NCI-H226 (cell line): ENCODE data around the gene BLMH.

Experiments
- DNase-seq: peaks from one replicate; pipeline ENCODE4 v3.0.0-alpha.2; 2015

Gene BLMH

DNA sequence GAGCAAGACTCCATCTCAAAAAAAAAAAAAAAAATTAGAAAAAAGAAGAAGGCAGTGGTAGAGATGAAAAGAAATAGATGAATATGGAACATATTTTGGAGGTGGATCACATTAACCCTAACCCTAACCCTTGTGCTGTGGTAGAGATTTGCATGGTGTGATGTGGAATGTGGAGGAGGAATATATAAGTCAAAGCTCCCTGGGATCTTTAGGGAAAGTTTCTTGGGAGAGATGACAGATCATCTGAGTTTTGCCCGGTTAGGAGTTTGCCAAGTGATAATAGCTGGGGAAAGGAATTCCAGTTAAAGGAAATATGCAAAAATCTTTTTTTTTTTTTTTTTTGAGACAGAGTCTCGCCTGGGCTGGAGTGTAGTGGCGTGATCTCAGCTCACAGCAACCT is 13.0 kb upstream of the BLMH start:
- peak; percentile 85 for DNase-seq

DNA sequence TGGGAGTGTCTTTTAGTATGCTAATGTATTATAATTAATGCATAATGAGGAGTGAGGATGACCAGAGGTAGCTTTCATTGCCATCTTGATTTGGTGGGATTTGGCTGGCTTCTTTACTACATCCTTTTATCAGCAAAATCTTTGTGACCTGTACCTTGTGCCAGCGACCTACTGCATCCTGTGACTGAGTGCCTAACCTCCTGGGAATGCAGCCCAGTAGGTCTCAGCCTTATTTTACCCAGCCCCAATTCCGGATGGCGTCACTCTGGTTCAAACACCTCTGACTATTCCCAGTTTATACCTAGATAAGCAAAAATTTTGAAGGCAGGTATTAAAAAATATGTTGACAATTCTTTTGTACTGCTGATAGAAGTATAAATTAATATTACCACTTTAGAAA is 10.5 kb upstream of the BLMH start:
- DNase-seq = no peak

DNA sequence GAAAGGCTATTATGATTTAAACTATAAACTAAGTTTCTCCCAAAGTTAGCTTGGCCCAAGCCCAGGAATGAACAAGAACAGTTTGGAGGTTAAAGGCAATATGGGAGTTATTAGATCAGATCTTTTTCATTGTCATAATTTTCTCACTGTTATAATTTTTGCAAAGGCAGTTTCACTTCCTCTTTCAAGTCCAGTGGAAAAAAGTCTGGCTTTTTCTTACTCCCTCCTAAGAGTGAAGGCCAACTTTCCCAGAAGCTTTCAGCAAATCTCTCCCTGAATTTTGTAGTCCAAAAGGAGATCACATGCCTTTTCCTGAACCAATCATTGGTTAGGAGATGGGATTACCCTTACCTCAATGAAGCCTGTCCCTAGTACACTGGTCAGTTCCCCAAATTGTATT is 9.1 kb upstream of the BLMH start:
- no peak for DNase-seq

DNA sequence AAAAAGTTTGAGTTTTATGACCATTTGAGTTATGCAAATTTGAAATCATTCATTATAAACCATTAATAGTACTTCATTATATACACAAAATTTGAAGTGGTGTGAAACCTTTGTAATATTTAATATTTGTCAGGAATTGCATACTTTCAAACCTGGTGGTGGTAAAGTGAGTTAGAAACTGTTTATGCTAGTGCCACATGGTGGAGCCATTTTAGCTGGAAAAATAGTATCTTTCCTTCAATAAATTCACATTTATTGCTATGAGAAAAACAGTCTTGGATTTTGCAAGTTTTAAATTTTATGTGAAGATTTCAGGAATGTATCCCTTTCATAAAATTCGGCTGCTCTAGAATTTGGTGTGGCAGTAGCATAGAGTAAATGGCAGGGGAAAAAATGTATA is 7.3 kb upstream of the BLMH start:
- no peak for DNase-seq

DNA sequence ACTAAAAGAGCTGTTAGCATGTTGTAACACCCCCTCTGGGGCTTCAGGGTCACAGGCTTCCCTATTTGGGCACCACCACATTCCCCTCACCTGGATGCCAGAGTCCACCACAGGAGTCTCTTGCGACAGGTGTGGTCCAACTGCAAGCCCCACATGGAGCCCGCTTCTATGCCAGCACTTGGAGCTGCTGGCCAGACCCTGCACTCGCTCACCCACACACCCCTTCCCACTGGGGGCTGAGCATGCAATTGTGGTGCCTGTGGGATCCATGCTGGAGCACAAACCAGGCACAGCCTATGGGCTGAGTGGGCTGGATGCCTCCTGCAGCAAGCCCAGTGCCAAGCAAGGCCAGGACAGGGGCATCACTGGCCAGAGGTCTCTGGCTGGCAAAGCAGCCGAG is 6.0 kb upstream of the BLMH start:
- DNase-seq = no peak

DNA sequence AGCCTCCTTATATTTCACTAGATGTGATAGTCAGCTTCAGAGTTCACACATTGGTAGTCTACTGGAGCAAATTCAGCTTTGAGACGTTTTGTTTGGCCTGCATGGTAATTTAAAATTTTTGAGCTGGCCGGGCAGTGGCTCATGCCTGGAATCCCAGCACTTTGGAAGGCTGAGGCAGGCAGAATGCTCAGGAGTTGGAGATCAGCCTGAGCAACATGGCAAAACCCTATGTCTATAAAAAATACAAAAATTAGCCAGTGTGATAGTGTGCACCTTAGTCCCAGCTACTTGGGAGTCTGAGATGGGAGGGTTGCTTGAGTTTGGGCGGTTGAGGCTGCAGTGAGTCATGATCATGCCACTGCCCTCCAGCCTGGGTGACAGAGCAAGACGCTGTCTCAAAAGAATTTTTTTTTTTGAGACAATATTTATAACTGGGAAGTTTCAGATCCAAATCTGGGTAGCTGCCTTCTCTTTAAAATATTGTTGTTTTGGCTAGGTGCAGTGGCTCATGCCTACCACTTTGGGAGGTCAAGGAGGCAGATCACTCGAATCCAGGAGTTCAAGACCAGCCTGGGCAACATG is 4.8 kb upstream of the BLMH start:
- no peak for DNase-seq

DNA sequence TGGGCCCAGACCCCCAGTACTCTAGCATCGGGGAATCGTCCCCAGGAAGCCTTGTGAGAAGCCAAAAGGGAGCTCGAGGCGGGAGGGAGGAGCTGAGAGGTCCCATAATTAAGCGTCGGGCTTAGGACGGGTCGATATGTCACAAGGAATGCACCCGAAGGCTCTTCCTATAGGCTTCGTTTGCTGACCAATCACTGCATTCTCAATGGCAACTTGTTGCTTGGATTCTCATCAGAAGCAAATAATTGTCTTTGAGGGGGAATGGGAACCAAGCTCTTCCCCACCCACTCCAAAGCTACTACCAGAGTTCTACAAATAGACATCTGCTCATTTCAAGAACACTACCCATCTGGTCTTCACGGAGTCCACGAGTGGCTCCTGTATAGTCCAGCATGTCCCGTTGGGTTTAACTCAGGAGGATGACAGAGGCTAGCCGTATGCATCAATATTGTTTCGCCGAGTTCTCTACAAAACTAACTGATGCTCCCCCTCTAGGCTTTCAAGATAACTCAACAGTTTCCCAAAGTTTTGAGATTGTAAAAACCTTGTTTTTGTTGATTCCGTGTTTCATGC is 628 bp upstream of the BLMH start:
- no peak for DNase-seq

DNA sequence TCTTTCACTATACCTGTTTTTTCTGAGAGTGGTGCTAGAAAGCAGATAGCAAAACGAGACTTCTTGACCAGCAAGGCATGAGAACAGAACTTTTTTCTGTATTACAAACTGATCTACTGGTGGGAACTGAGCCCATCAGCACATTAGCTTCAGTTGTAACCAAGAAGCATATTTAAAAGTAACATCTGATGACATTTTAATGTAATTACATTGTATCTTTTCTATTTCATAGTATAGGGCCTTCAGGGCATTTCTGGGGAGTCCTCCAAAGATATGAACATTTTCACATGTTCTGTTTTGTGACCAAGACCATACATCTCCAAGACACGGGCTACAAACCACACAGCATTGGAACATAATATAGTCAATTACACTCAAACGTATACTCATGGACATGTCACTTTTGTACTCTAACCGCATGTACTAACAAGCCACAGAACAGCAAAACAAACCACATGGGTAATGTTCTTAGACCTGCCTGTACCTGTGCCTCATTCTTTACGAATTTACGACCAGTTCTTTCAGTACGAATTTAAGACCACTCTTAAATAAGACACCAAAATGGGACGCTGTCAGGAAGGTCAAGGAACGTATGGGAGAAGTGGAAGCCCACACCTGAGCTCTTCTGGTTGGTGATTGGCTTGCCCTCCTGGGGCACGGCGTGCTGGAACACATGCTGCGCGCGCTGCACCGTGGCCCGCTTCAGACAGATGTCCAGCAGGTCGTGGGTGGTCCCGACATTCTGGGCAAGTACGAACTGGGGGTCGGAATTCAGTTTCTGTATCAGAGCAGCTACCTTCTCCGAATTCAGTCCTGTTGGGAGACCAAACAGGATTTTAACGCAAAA is 825 bp downstream of the BLMH start:
- no peak for DNase-seq

DNA sequence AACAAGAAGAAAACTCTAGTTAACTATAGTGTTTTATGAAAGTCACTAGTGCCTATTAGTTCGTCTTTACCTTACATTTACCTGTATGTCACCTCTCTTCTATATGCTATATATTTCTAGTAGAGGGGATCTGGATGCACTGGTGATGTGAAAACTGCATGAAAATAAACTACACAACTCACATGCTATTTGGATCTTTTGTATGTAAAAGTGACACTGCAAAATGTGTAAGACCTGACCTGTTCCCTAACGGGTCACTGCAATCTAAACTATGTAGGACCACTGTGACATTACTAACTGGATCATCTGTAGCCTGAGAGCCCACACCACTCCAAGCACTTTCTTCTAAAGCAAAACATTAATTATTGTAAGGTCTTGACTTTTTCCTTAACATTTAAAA is 1.7 kb downstream of the BLMH start:
- DNase-seq = no peak

DNA sequence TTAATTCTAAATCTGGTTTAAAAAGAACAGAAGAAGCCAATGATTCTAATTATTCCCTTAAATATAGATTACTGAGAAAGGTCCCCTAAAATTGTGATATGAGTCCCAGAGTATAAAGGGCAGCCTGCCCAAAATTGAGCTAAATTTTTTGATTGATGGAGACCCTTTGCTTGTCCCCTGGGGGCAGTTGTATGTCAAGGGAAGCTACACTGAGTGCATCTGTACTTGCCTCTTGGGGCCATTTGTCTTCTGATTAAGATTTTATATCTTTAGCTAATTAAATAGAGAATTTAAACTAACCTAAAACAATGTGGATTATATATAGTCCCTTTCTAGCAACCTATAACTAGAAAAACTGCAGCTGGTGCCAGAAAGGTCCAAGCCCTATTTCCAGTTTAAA is 12.6 kb downstream of the BLMH start:
- no peak for DNase-seq

DNA sequence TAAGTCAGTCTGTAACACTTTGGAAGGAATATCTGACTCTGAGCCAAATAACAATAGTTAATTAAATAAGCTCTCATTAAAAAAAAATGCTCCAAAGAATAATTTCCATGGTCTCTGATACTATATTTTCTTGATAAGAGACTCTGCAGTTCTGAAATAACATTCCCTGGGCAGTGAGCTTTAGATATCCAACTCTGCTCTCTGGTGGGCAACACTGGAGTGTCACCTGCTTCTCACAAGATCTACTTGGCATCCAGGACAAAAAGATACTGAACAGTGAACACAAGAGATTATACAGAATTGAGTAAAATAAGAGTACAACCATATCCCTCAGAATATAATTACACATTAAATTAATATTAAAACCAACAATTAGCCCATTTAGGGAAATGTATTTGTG is 13.7 kb downstream of the BLMH start:
- DNase-seq = no peak

DNA sequence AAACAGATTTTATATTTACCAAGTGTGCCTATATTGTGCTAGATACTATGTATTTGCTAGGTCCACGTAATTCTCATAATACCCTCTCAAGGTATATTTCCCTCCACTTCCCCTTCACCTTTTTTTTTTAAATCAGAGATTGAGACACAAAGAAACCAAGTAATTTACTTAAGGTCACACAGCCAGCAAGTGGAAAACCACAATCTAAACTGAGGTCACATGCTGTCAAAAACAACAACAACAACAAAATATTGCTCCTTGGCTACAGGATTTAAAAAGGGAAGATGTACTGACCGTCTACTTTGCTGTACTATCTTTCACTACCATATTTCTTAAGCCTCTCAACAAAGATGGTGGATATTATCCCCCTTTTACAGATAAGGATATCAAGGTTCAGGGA is 15.8 kb downstream of the BLMH start:
- DNase-seq = no peak

DNA sequence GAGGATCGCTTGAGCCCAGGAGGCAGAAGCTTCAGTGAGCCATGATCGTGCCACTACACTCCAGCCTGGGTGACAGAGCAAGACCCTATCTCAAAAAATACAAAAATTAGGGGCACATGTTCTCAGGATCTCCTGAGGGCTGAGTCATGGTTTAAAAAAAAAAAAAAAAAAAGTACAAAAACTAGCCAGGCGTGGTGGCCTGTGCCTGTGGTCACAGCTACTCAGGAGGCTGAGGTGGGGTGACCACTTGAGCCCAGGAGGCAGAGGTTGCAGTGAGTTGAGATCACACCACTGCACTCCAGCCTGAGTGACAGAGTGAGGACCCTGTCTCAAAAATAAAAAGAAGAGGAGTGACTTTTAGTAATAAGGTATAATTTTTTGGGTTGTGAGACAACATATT is 16.9 kb downstream of the BLMH start:
- no peak for DNase-seq

DNA sequence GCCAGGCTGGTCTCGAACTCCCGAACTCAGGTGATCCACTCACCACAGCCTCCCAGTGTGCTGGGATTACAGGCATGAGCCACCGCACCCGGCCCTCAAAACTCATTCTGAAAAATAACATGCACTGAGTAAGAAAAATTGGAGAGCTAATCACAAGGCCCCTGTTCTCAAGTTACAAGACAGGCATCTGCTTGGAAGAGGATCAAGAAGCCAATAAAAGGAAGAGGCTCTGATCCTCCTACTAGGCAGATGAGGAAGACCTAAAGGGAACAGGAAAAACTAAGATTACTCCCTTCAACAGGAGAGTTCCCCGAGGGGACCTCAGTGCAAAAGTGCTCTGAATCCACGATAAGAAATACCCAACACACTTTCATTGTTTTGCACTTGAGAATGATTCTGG is 18.4 kb downstream of the BLMH start:
- peak; percentile 23 for DNase-seq

DNA sequence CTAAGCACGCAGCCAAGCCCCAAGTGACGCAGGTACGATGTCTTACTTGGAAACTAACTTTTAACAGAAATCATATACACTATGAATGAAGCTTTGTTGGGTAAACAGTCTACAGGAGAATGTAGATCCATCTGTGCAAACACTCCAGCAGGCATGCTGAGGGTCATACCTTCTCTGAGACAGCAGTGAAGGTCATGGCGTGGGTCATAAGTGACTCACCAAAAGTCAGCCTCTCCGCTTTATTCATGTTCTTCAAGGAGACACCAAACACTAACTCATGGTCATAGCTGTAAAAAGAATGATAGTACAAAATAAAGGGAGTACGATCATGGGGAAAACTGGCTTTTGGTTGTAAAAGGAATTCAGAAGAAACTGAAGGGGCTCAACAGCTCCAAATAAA is 20.6 kb downstream of the BLMH start:
- no peak for DNase-seq

DNA sequence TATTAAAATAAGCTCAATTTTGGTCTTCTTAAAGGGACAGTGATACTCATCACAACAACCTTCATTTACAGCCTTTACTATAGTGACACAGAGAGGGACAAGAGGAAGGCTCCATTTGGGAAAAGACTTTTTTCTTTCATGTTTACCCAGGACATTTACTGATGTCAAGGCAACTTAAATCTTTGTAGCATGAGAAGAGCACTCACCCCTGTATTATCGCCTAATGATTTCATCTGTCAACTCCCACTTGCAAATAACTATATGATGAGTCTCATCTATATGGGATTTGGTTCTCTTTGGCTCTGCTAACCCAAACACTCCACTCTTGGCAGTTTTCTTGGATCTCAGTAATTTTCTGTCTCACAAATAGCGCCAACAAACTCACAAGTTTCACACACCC is 24.1 kb downstream of the BLMH start:
- peak; percentile 70 for DNase-seq

DNA sequence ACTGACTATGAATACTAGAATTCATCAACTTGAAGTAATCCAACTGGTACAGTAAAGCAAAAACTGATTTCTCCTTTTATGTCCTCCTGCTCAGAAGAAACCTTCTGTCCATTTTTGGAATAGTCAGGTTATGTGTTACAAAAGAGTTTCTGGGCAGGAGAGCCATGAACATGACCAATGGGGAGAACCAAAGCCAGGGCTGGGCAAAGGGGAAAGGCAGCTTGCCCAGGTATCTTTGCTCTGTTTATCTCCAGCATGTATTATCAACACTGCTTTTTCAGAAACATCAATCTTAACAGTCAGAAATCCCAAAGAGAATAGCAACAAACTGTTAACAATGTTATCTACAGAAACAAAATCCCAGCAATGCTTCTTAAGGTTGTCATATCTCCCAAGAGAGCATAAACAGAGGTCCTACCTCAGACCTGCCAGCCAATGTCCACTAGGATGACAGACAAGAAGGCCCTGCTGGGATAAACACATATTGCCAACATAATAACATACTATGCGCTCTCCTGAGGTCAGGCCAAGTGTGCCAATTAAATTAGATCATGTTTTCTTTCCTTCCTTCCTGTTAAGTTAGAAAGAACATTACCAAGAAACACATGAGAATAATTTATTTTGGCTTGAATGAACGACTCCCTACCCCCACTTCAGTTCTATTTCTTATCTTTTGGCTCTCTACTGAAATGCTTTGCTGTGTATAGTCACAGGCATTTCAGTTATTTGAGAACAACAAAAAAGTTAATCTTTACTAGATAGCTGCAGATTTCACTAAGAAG is 28.0 kb downstream of the BLMH start:
- DNase-seq = peak; percentile 87

DNA sequence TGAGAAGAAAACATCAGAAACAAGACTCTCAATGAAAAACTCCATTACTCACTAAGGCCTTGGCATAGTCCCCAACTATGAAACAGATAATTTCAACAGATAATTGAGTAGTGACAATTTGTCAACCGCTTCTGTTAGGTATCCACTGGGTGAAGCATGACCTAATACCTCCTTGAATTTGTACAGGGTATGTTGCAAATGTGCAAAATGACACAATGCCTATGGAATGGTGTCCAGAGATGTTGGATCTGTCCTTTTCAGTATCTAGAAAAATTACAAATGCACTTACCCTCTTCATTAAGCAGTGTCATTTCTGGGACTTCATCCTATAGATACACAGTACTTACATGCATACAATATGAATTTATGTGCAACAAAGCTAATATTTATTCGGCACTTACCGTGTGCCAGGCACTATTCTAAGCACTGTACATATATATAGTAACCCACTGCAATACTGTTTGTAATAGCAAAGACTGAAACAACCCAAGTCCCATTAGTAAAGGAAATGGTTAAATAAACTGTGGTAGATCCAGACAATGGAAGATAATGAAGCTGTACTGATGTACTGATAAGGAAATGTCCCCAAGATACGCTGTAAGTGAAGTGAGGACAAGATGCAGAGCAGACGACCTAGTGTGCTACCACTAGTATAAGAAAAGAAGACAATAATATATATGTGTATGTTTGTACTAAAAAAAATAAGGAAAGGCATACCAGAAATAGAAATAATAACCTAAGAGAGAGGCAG is 34.8 kb downstream of the BLMH start:
- peak; percentile 31 for DNase-seq

DNA sequence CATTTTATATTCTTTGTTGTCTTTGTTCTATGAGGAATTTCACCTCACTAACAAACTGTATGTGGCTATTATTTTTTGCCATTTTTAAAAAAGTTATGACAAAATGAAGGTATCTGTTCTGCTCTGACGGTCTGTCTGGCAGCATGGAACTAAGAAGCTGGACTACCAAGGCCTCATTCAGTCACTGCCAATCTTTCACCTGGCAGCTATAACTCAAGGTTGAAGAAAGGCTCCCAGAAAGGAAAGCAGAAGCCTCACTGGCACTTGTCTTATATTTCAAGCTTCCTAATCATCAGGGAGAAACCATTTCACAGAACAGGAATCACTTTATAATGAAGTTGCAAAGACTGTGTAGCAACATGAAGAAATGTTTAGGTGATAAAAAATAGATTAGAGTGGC is 37.6 kb downstream of the BLMH start:
- DNase-seq = no peak

DNA sequence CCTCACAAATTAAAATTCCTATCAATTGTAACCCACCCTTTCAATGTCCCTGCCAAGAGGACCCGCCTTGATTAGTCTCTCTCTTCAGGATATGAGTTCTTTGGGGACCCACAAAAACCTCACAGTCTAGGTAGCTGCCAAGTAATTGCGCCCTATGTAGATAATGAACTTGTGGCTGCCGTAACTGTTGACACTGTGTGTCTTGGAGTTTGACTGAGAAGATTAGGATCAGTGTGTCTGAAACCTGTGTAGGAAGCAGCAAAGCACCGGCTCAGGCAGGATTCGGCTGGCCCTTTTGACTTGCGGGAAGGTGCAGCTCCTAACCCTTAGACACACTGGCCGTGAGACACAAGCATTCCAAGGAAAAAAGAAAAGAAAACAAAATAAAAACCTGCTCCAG is 38.4 kb downstream of the BLMH start:
- no peak for DNase-seq

DNA sequence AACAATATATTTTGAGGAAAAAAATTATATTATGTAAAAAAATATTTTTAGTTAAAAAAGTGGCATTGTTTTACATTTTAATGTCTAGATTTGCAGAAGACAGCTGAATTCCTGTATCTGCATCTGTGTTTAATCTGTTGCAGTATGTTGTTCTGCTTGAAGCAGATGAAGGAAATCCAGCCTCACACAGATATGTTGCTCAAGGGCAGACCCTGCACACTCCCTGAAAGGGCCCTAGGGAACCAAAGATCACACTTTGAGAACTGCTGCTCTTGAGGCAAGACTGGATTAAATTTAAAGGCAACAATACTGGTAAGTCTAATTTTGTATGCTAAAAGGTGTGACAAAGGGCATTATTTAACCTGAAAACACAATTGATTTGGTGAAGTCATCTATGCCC is 39.8 kb downstream of the BLMH start:
- no peak for DNase-seq

DNA sequence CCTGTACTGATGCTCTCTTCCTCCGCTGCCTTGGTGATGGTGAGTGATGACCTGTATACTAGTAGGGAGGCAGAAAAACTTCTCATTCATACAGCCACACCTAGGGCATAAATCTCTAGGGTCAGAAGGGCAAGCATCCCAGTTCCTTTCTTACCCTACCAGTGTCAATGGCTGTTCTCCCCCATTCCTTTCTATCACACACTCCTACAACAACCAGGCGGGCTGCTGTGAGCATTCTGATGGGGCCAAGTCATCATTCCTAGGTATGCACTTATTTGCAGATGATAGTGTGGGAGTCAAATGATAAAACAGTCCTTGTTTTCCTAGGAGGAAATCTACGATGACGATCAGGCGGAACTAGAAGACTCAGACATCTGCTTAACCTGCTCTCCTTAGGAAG is 42.3 kb downstream of the BLMH start:
- DNase-seq = peak; percentile 48

DNA sequence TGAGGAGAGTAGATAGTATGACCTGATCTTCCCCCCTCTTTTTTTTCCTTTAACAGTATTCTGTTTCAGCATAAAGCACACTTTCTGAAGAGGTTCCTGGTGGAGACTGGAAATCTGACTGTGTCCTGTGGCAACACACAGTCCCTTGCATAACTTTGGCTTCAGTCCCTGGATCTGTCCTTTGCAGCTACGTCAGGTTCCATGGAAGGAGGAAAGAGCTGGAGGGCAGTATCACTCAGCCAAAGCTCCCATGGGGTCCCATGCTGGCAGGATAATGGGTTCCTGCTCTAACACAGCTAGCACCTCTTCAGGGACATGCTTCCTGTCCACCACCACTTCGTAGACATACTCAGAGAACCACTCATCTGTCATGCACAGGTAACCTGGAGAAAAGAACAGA is 43.0 kb downstream of the BLMH start:
- DNase-seq = no peak
